Measurements from ENCODE around the gene FAM221A.
"Not testable (repeated sequence)": the region's sequence is repeated elsewhere in the genome, so short reads cannot be mapped to it uniquely, and the experiment has no call there.

Gene FAM221A

GRCh38 chr7:23724113-23724512, 44.1 kb downstream of the FAM221A start:
- not testable (repeated sequence) for H2AFZ ChIP-seq (ENCODE audit: insufficient read depth, low read length, poor library complexity); H3K27me3 ChIP-seq (ENCODE audit: insufficient read depth, low read length); H2BK120ac ChIP-seq (ENCODE audit: insufficient read depth, low read length, poor library complexity); H3K4me1 ChIP-seq (ENCODE audit: control insufficient read depth in 1 of 2, insufficient read depth in 2 of 2, low read length in 2 of 2); H2AK5ac ChIP-seq (ENCODE audit: low read length); H4K91ac ChIP-seq (ENCODE audit: low read depth, low read length); H4K8ac ChIP-seq (ENCODE audit: low read depth, low read length); H3K27ac ChIP-seq (ENCODE audit: low read depth, low read length); H3K9me3 ChIP-seq (ENCODE audit: insufficient read depth, low read depth, low read length); H3K23ac ChIP-seq (ENCODE audit: low read length); H4K12ac ChIP-seq (ENCODE audit: low read depth, low read length); H2BK5ac ChIP-seq (ENCODE audit: low read depth, low read length, poor library complexity); H3K18ac ChIP-seq (ENCODE audit: low read length); H3K4me3 ChIP-seq (ENCODE audit: low read depth, low read length); H3K4me2 ChIP-seq (ENCODE audit: low read length); H3K4ac ChIP-seq (ENCODE audit: low read depth, low read length); H3K14ac ChIP-seq (ENCODE audit: low read length); H3K9ac ChIP-seq (ENCODE audit: low read length); H3K79me1 ChIP-seq (ENCODE audit: low read length); H3K79me2 ChIP-seq (ENCODE audit: control insufficient read depth, insufficient read depth, low read length, poor library complexity); H3K36me3 ChIP-seq (ENCODE audit: control insufficient read depth in 1 of 2, insufficient read depth in 2 of 2, low read length in 2 of 2); H2BK12ac ChIP-seq (ENCODE audit: low read length)
- no CpG with 5 or more reads among the region's 4 CpGs for WGBS (ENCODE audit: extremely low coverage, insufficient coverage, insufficient read length)
- DNase-seq = peak in 1 of 2 donors; percentile 41

- H3K18ac ChIP-seq (ENCODE audit: low read length) = no peak overlapping the region
- H3K4me3 ChIP-seq (ENCODE audit: low read depth, low read length) = no peak overlapping the region
These were observed 62.1 kb downstream of the FAM221A start for GRCh38 chr7:23742051-23742450.

GRCh38 chr7:23743226-23743625, 63.2 kb downstream of the FAM221A start:
- Histone ChIP-seq H3K14ac (ENCODE audit: low read length) (no peak overlapping the region), H2BK120ac (ENCODE audit: insufficient read depth, low read length, poor library complexity) (no peak overlapping the region), H2AK5ac (ENCODE audit: low read length) (no peak overlapping the region), H3K4me1 (ENCODE audit: control insufficient read depth in 1 of 2, insufficient read depth in 2 of 2, low read length in 2 of 2) (no peaks in the 10 kb centered on the region), H3K4ac (ENCODE audit: low read depth, low read length) (no peak overlapping the region), H3K79me2 (ENCODE audit: control insufficient read depth, insufficient read depth, low read length, poor library complexity) (no peaks in the 10 kb centered on the region), H3K9ac (ENCODE audit: low read length) (no peak overlapping the region), H3K23ac (ENCODE audit: low read length) (no peak overlapping the region), H2BK5ac (ENCODE audit: low read depth, low read length, poor library complexity) (no peak overlapping the region), H3K18ac (ENCODE audit: low read length) (no peak overlapping the region), H3K27me3 (ENCODE audit: insufficient read depth, low read length) (no peaks in the 10 kb centered on the region), H2AFZ (ENCODE audit: insufficient read depth, low read length, poor library complexity) (no peak overlapping the region), H3K4me2 (ENCODE audit: low read length) (no peak overlapping the region), H3K79me1 (ENCODE audit: low read length) (no peaks in the 10 kb centered on the region), H2BK12ac (ENCODE audit: low read length) (no peak overlapping the region), H4K91ac (ENCODE audit: low read depth, low read length) (no peak overlapping the region), H4K12ac (ENCODE audit: low read depth, low read length) (no peak overlapping the region), H3K9me3 (ENCODE audit: insufficient read depth, low read depth, low read length) (peaks cover 8% of the 10 kb centered on the region), H3K27ac (ENCODE audit: low read depth, low read length) (no peak overlapping the region), H3K36me3 (ENCODE audit: control insufficient read depth in 1 of 2, insufficient read depth in 2 of 2, low read length in 2 of 2) (no peaks in the 10 kb centered on the region), H3K4me3 (ENCODE audit: low read depth, low read length) (no peak overlapping the region), H4K8ac (ENCODE audit: low read depth, low read length) (no peak overlapping the region)
- DNase-seq = no peak
- WGBS (ENCODE audit: extremely low coverage, insufficient coverage, insufficient read length) = no CpG with 5 or more reads among the region's 4 CpGs

More at GRCh38 chr7:23742051-23742450, 62.1 kb downstream of the FAM221A start:
- Histone ChIP-seq H3K4ac (ENCODE audit: low read depth, low read length) (no peak overlapping the region), H4K91ac (ENCODE audit: low read depth, low read length) (no peak overlapping the region), H3K4me2 (ENCODE audit: low read length) (no peak overlapping the region), H3K79me2 (ENCODE audit: control insufficient read depth, insufficient read depth, low read length, poor library complexity) (no peaks in the 10 kb centered on the region), H3K79me1 (ENCODE audit: low read length) (no peaks in the 10 kb centered on the region), H3K27me3 (ENCODE audit: insufficient read depth, low read length) (no peaks in the 10 kb centered on the region), H3K23ac (ENCODE audit: low read length) (no peak overlapping the region), H4K8ac (ENCODE audit: low read depth, low read length) (no peak overlapping the region), H3K27ac (ENCODE audit: low read depth, low read length) (no peak overlapping the region), H4K12ac (ENCODE audit: low read depth, low read length) (no peak overlapping the region), H3K36me3 (ENCODE audit: control insufficient read depth in 1 of 2, insufficient read depth in 2 of 2, low read length in 2 of 2) (no peaks in the 10 kb centered on the region), H3K4me1 (ENCODE audit: control insufficient read depth in 1 of 2, insufficient read depth in 2 of 2, low read length in 2 of 2) (no peaks in the 10 kb centered on the region), H3K9me3 (ENCODE audit: insufficient read depth, low read depth, low read length) (peaks cover 8% of the 10 kb centered on the region), H3K14ac (ENCODE audit: low read length) (no peak overlapping the region), H2AFZ (ENCODE audit: insufficient read depth, low read length, poor library complexity) (no peak overlapping the region), H2BK12ac (ENCODE audit: low read length) (no peak overlapping the region), H2AK5ac (ENCODE audit: low read length) (no peak overlapping the region), H3K9ac (ENCODE audit: low read length) (no peak overlapping the region), H2BK120ac (ENCODE audit: insufficient read depth, low read length, poor library complexity) (no peak overlapping the region), H2BK5ac (ENCODE audit: low read depth, low read length, poor library complexity) (no peak overlapping the region)
- no peak for DNase-seq

GRCh38 chr7:23746629-23747028, 66.6 kb downstream of the FAM221A start:
- Histone ChIP-seq H2BK120ac (ENCODE audit: insufficient read depth, low read length, poor library complexity) (no peak overlapping the region), H2BK12ac (ENCODE audit: low read length) (no peak overlapping the region), H2AK5ac (ENCODE audit: low read length) (no peak overlapping the region), H3K36me3 (ENCODE audit: control insufficient read depth in 1 of 2, insufficient read depth in 2 of 2, low read length in 2 of 2) (no peaks in the 10 kb centered on the region), H4K91ac (ENCODE audit: low read depth, low read length) (no peak overlapping the region), H3K79me1 (ENCODE audit: low read length) (no peaks in the 10 kb centered on the region), H3K18ac (ENCODE audit: low read length) (no peak overlapping the region), H3K4me2 (ENCODE audit: low read length) (no peak overlapping the region), H3K4ac (ENCODE audit: low read depth, low read length) (no peak overlapping the region), H4K8ac (ENCODE audit: low read depth, low read length) (no peak overlapping the region), H4K12ac (ENCODE audit: low read depth, low read length) (no peak overlapping the region), H2BK5ac (ENCODE audit: low read depth, low read length, poor library complexity) (no peak overlapping the region), H3K9me3 (ENCODE audit: insufficient read depth, low read depth, low read length) (peaks cover 8% of the 10 kb centered on the region), H3K79me2 (ENCODE audit: control insufficient read depth, insufficient read depth, low read length, poor library complexity) (no peaks in the 10 kb centered on the region), H3K4me1 (ENCODE audit: control insufficient read depth in 1 of 2, insufficient read depth in 2 of 2, low read length in 2 of 2) (no peaks in the 10 kb centered on the region), H2AFZ (ENCODE audit: insufficient read depth, low read length, poor library complexity) (no peak overlapping the region), H3K27me3 (ENCODE audit: insufficient read depth, low read length) (no peaks in the 10 kb centered on the region), H3K9ac (ENCODE audit: low read length) (no peak overlapping the region), H3K14ac (ENCODE audit: low read length) (no peak overlapping the region), H3K23ac (ENCODE audit: low read length) (no peak overlapping the region), H3K27ac (ENCODE audit: low read depth, low read length) (no peak overlapping the region), H3K4me3 (ENCODE audit: low read depth, low read length) (no peak overlapping the region)
- no CpG with 5 or more reads among the region's 1 CpG for WGBS (ENCODE audit: extremely low coverage, insufficient coverage, insufficient read length)
- no peak for DNase-seq

All from trophoblast cell (in vitro differentiated cells and primary cell).